ENCODE results near the gene PIK3IP1. TPM values are rescaled to one million over a fixed set of nuclear protein-coding genes. Genes with fewer than 3 reads are reported as not detected.
"Not testable (repeated sequence)": the region's sequence is repeated elsewhere in the genome, so short reads cannot be mapped to it uniquely, and the experiment has no call there.

The PIK3IP1 gene
- total and polyA plus RNA-seq, 4 donors, result 11.5 to 47.1 (median 29.7) TPM

DNA sequence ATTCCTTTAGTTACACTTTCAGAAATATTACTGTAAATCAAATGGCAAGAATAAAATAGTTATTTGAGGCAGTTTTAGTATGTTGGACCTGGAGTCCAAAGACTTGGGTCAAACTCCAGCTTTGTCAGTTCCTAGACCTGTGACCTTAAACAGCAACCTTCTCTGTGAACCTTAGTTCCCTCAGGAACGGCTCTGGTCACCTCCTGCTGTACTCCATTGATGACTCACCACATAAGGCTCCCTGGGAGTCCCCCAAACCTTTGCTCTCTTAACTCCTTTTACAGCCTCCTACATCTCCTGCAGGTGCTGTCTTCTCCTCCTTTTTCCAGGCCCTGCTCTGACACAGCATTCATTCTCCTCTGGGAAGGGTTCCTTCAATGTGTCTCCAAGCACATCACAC is 51.1 kb downstream of the PIK3IP1 start:
- Histone ChIP-seq H3K9me3 (ENCODE audit: control insufficient read depth in 4 of 4, insufficient read depth in 3 of 4, low read length in 3 of 4) (no peaks in the 10 kb centered on the region), H3K4me1 (ENCODE audit: control insufficient read depth in 5 of 5, insufficient read depth in 5 of 5, low read length in 5 of 5) (peaks cover 0 to 12% (median 0%) of the 10 kb centered on the region in 5 donors), H3K36me3 (ENCODE audit: control insufficient read depth in 4 of 4, insufficient read depth in 4 of 4, low read length in 4 of 4) (peaks cover 0 to 4% (median 3%) of the 10 kb centered on the region in 4 donors), H3K27ac (ENCODE audit: low read depth in 1 of 2, low read length in 1 of 2) (no peak overlapping the region), H3K9ac (ENCODE audit: insufficient read depth in 1 of 2, low read length in 2 of 2) (no peak overlapping the region), H3K4me3 (no peak overlapping the region), H3K27me3 (ENCODE audit: control insufficient read depth in 3 of 3, insufficient read depth in 3 of 3, low read length in 2 of 3) (no peaks in the 10 kb centered on the region)
- ATAC-seq (ENCODE audit: insufficient read depth, low FRiP score), result no peak
- DNase-seq, result no peak
- WGBS, 2 donors, result 58 to 80% methylated on average over 1 of the region's 1 CpG
- TF ChIP-seq, protein P1, sequence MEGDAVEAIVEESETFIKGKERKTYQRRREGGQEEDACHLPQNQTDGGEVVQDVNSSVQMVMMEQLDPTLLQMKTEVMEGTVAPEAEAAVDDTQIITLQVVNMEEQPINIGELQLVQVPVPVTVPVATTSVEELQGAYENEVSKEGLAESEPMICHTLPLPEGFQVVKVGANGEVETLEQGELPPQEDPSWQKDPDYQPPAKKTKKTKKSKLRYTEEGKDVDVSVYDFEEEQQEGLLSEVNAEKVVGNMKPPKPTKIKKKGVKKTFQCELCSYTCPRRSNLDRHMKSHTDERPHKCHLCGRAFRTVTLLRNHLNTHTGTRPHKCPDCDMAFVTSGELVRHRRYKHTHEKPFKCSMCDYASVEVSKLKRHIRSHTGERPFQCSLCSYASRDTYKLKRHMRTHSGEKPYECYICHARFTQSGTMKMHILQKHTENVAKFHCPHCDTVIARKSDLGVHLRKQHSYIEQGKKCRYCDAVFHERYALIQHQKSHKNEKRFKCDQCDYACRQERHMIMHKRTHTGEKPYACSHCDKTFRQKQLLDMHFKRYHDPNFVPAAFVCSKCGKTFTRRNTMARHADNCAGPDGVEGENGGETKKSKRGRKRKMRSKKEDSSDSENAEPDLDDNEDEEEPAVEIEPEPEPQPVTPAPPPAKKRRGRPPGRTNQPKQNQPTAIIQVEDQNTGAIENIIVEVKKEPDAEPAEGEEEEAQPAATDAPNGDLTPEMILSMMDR (IDR thresholded peaks at IDR 0.05; ENCODE audit: control extremely low read depth, extremely low read depth), result no peak

DNA sequence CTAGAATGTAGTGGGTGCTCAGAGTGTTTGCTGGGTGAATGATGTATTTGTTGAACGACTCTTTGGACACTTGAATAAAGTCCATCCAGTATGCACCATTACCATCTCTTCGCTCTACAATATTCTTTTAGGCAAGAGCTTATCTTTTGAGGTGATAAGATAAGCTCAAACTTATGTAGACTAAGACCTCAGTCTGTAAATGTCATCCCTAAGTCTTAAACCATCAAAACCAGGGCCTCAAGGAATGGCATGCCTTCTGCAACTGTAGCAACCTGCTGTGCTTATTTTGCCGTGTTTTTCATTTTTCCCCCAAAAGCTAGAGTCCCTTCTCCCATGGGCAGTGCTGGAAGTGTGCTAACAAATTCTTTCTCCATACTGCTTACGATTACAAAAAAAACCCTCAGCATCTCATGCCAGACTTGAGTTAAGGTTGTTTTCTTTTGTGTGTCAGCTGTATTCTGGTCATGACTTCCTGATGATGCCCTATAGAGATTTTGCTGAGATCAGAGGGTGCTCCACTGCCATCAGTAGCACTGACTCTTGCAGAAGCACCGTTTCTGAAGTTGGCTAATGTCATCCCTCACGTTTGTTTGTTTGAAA is 52.4 kb downstream of the PIK3IP1 start:
- H3K27ac ChIP-seq (ENCODE audit: low read depth in 1 of 2, low read length in 1 of 2), result no peak overlapping the region
- TF ChIP-seq, protein P1 (IDR thresholded peaks at IDR 0.05; ENCODE audit: control extremely low read depth, extremely low read depth), result no peak
- WGBS, 2 donors, result 60 to 77% methylated on average over 6 of the region's 6 CpGs

DNA sequence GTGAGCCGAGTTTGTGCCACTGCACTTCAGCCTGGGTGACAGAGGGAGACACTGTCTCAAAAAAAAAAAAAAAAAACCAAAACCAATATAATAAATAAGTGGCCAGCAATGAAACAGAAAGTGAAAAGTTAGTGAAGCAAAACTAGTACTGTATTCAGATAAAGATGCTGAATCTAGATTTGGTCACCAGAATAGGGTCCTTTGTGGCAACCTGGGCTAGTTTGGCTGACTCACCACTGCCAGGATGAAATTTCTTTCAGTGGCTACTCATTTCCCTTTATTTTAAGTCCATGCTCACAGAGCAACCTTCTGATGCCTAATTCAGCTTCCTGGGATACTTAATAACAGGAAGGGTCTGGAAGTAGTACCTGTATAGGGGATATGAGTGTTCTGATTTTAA is 54.2 kb downstream of the PIK3IP1 start:
- H3K4me3 ChIP-seq, result no peak overlapping the region
- 90 to 100% methylated on average over 1 of the region's 1 CpG for WGBS, 2 donors
- peaks cover 0 to 10% (median 0%) of the 10 kb centered on the region in 5 donors for H3K4me1 ChIP-seq (ENCODE audit: control insufficient read depth in 5 of 5, insufficient read depth in 5 of 5, low read length in 5 of 5)

More for the DNA sequence above, 52.4 kb downstream of the PIK3IP1 start:
- no peaks in the 10 kb centered on the region for H3K27me3 ChIP-seq (ENCODE audit: control insufficient read depth in 3 of 3, insufficient read depth in 3 of 3, low read length in 2 of 3)
- H3K9ac ChIP-seq (ENCODE audit: insufficient read depth in 1 of 2, low read length in 2 of 2), result no peak overlapping the region
- H3K9me3 ChIP-seq (ENCODE audit: control insufficient read depth in 4 of 4, insufficient read depth in 3 of 4, low read length in 3 of 4), result no peaks in the 10 kb centered on the region
- ATAC-seq (ENCODE audit: insufficient read depth, low FRiP score), result no peak
- H3K4me1 ChIP-seq (ENCODE audit: control insufficient read depth in 5 of 5, insufficient read depth in 5 of 5, low read length in 5 of 5), result peaks cover 0 to 13% (median 0%) of the 10 kb centered on the region in 5 donors
- no peak overlapping the region for H3K4me3 ChIP-seq
- no peak for DNase-seq
- peaks cover 0 to 4% (median 3%) of the 10 kb centered on the region in 4 donors for H3K36me3 ChIP-seq (ENCODE audit: control insufficient read depth in 4 of 4, insufficient read depth in 4 of 4, low read length in 4 of 4)

DNA sequence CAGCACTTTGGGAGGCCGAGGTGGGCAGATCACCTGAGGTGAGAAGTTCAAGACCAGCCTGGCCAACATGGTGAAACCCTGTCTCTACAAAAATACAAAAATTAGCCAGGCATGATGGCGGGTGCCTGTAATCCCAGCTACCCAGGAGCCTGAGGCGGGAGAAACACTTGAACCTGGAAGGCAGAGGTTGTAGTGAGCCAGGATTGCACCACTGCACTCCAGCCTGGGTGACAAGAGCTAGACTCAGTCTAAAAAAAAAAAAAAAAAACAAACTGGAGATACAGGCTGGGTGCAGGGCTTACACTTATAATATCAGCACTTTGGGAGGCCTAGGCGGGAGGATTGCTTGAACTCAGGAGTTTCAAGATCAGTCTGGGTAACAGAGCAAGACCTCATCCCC is 56.2 kb downstream of the PIK3IP1 start:
- not testable (repeated sequence) for DNase-seq; ATAC-seq (ENCODE audit: insufficient read depth, low FRiP score)

More for the DNA sequence above, 54.2 kb downstream of the PIK3IP1 start:
- DNase-seq, result no peak
- Histone ChIP-seq H3K27me3 (ENCODE audit: control insufficient read depth in 3 of 3, insufficient read depth in 3 of 3, low read length in 2 of 3) (no peaks in the 10 kb centered on the region), H3K36me3 (ENCODE audit: control insufficient read depth in 4 of 4, insufficient read depth in 4 of 4, low read length in 4 of 4) (peaks cover 0 to 4% (median 3%) of the 10 kb centered on the region in 4 donors), H3K9ac (ENCODE audit: insufficient read depth in 1 of 2, low read length in 2 of 2) (no peak overlapping the region), H3K9me3 (ENCODE audit: control insufficient read depth in 4 of 4, insufficient read depth in 3 of 4, low read length in 3 of 4) (no peaks in the 10 kb centered on the region), H3K27ac (ENCODE audit: low read depth in 1 of 2, low read length in 1 of 2) (no peak overlapping the region)
- TF ChIP-seq, protein P1 (IDR thresholded peaks at IDR 0.05; ENCODE audit: control extremely low read depth, extremely low read depth), result no peak
- no peak for ATAC-seq (ENCODE audit: insufficient read depth, low FRiP score)

More for the DNA sequence above, 56.2 kb downstream of the PIK3IP1 start:
- not testable (repeated sequence) for H3K9ac ChIP-seq (ENCODE audit: insufficient read depth in 1 of 2, low read length in 2 of 2); H3K4me3 ChIP-seq; H3K36me3 ChIP-seq (ENCODE audit: control insufficient read depth in 4 of 4, insufficient read depth in 4 of 4, low read length in 4 of 4); H3K9me3 ChIP-seq (ENCODE audit: control insufficient read depth in 4 of 4, insufficient read depth in 3 of 4, low read length in 3 of 4); H3K27ac ChIP-seq (ENCODE audit: low read depth in 1 of 2, low read length in 1 of 2); H3K4me1 ChIP-seq (ENCODE audit: control insufficient read depth in 5 of 5, insufficient read depth in 5 of 5, low read length in 5 of 5); H3K27me3 ChIP-seq (ENCODE audit: control insufficient read depth in 3 of 3, insufficient read depth in 3 of 3, low read length in 2 of 3)
- 82 to 86% methylated on average over 4 of the region's 4 CpGs for WGBS, 2 donors
